ENCODE results near the gene SH3BP5.

SH3BP5 gene

DNA sequence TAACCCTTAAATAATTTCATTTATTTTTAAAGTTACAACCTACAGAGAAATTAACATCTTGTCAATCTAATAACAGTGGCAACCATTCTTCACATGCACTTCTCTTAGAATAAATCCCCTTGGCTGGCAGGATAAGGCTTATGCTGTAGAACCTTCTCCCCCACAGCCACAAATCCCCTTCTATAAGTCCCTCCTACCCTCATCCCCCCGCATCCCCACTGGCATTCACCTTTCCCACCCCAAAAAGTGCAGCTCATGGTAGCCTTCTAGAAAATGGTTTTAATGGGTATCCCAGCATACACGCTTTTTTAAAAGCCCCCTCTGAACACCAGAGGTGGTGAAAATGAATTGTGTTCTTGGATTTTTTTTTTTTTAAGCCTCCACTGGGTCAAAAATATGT lies 77.2 kb downstream of the SH3BP5 start:
- Mint-ChIP-seq H3K4me1 (ENCODE audit: low read depth) (peaks cover 5% of the 10 kb centered on the region), H3K36me3 (peaks cover 7% of the 10 kb centered on the region), H3K27me3 (no peaks in the 10 kb centered on the region), H3K9me3 (ENCODE audit: low read depth) (no peaks in the 10 kb centered on the region), H3K4me3 (no peak overlapping the region), H3K27ac (peak overlapping the region; percentile 78)

DNA sequence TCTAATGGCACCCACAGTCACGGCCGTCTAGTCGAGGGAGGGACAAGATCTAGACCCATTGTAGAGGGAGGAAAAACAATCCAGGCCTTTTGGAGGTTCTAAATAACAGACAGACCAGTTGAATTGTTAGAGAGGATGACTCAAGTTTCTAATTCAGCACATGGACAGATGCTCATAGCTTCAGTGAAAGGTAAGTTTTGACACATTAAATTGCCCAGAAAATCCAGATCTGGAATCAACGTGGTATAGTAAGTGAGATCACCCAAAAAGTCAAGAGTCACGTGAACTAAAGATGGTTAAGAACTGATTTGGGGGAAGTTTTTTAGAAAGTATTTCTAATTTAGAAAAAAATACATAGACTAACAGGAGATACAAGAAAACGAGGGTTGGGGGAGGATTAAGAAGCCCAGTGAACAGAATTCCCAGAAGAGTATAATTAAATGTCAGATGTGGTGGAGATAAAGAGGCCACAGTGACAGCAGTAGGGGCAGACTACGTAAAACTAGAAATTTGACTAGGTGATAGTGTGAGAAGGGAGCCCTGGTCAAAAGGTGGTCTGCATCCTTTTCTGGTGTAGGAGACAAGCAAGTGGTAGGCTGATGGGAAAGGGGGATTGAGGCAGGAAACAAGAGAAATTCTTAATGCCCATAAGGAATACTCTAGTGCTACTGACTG lies 79.2 kb downstream of the SH3BP5 start:
- no peak overlapping the region for H3K4me3 Mint-ChIP-seq
- H3K27me3 Mint-ChIP-seq: no peaks in the 10 kb centered on the region
- peak overlapping the region; percentile 79 for H3K27ac Mint-ChIP-seq
- H3K36me3 Mint-ChIP-seq: peaks cover 4% of the 10 kb centered on the region
- peaks cover 5% of the 10 kb centered on the region for H3K4me1 Mint-ChIP-seq (ENCODE audit: low read depth)
- H3K9me3 Mint-ChIP-seq (ENCODE audit: low read depth): no peaks in the 10 kb centered on the region

DNA sequence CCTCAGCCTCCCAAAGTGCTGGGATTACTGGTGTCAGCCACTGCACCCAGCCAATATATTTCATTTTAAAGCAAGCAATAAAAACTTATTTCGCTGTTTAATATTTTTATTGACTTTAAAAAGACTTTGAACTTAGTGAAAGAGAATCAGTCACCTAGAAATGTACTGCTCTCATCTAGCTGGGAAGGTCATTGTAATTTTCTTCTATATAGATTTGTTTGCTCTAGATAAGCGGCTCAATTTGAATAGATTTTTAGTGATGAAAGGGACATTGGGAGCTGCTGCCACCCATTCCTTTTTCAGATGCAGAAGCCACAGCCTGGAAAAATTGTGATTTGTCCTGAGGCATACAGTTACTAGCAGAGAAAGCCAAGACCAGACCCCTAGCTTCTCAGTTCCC lies 86.2 kb downstream of the SH3BP5 start:
- no peak overlapping the region for H3K27ac Mint-ChIP-seq
- H3K36me3 Mint-ChIP-seq: peaks cover 9% of the 10 kb centered on the region
- no peaks in the 10 kb centered on the region for H3K27me3 Mint-ChIP-seq
- H3K9me3 Mint-ChIP-seq (ENCODE audit: low read depth): no peaks in the 10 kb centered on the region
- no peak overlapping the region for H3K4me3 Mint-ChIP-seq
- no peaks in the 10 kb centered on the region for H3K4me1 Mint-ChIP-seq (ENCODE audit: low read depth)

DNA sequence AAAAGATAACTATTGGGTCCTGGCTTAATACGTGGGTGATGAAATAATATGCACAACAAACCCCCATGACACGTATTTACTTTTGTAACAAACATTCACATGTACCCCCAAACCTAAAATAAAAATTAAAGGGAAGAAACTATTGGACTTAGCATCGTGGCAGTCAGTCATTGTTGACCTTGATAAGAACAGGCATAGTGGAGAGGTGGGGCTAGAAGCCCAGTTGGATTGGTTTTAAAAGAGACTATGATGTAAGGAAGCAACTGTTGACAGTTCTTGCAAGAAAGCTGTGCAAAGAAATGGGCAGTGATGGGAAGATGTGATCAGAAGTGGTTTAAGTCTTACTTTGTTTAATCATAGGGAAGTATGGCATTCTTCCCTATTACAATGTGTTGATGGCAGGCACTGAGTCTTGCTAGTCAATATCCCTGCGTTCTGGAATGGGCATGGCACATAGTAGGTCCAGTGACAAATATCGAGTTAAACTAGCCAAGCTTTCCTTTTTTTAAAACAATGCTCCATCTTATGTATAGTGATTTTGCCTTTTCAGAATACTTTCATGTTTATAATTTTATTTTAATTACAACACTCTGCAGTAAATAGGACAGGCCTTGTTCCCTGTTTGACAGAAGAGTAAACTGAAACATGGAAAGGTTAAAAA lies 88.4 kb downstream of the SH3BP5 start:
- Mint-ChIP-seq H3K27me3 (no peaks in the 10 kb centered on the region), H3K27ac (no peak overlapping the region), H3K9me3 (ENCODE audit: low read depth) (no peaks in the 10 kb centered on the region), H3K36me3 (peaks cover 9% of the 10 kb centered on the region), H3K4me3 (no peak overlapping the region), H3K4me1 (ENCODE audit: low read depth) (no peaks in the 10 kb centered on the region)

DNA sequence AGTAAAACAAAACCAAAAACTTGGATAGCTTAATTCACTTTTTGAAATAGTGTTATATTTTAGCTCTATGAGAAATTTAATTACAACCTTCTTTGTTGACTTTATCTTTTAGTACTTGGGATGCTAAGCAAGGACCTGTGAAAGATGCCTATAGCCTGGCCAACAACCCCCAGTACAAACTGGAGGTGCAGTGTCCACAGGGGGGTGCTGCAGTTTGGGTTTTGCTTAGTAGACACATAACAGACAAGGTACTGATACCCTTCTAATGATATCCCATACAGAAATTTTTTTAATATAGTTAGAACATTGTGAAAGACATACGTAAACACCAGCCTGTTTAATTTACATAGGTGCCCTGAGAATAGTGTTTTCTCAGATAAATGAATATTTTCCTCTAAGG lies 91.0 kb downstream of the SH3BP5 start:
- Mint-ChIP-seq H3K27me3 (no peaks in the 10 kb centered on the region), H3K27ac (no peak overlapping the region), H3K4me1 (ENCODE audit: low read depth) (no peaks in the 10 kb centered on the region), H3K9me3 (ENCODE audit: low read depth) (no peaks in the 10 kb centered on the region), H3K4me3 (no peak overlapping the region), H3K36me3 (peaks cover 9% of the 10 kb centered on the region)

DNA sequence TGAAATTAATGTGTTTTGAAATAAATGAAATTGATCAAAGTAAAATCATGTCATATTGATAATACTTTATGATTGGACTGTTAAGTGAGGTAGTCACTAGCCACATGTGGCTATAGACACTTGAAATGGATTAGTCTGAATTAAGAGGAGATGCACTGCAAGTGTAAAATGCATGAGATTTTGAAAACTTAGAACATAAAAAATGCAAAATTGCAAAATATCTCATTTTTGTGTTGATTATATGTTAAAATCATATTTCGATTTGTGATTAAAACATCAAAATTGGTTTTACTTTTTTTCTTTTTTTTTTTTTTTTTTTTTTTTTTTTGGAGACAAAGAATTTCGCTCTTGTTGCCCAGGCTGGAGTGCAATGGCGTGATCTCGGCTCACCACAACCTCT lies 103.1 kb downstream of the SH3BP5 start:
- Mint-ChIP-seq H3K27me3 (no peaks in the 10 kb centered on the region), H3K27ac (no peak overlapping the region), H3K9me3 (ENCODE audit: low read depth) (no peaks in the 10 kb centered on the region), H3K4me1 (ENCODE audit: low read depth) (no peaks in the 10 kb centered on the region), H3K4me3 (no peak overlapping the region), H3K36me3 (peaks cover 4% of the 10 kb centered on the region)

DNA sequence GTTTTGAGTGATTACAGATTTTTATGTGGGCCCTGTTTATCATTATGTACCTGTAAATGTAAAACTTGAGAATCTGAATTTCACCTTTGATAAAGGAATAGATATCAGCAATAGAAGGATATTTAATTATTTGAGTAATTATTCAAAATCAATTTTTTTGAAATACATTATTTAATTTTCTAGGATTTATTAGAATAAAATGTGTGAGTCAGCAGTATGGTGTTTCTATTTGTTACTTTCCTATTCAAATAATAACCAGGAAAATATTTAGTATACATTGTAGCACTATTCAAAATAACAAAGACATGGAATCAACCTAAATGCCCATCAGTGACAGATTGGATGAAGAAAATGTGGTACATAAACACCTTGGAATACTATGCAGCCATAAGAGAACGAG lies 104.2 kb downstream of the SH3BP5 start:
- Mint-ChIP-seq H3K4me1 (ENCODE audit: low read depth) (no peaks in the 10 kb centered on the region), H3K36me3 (peaks cover 4% of the 10 kb centered on the region), H3K4me3 (no peak overlapping the region), H3K27me3 (no peaks in the 10 kb centered on the region), H3K27ac (no peak overlapping the region), H3K9me3 (ENCODE audit: low read depth) (no peaks in the 10 kb centered on the region)

DNA sequence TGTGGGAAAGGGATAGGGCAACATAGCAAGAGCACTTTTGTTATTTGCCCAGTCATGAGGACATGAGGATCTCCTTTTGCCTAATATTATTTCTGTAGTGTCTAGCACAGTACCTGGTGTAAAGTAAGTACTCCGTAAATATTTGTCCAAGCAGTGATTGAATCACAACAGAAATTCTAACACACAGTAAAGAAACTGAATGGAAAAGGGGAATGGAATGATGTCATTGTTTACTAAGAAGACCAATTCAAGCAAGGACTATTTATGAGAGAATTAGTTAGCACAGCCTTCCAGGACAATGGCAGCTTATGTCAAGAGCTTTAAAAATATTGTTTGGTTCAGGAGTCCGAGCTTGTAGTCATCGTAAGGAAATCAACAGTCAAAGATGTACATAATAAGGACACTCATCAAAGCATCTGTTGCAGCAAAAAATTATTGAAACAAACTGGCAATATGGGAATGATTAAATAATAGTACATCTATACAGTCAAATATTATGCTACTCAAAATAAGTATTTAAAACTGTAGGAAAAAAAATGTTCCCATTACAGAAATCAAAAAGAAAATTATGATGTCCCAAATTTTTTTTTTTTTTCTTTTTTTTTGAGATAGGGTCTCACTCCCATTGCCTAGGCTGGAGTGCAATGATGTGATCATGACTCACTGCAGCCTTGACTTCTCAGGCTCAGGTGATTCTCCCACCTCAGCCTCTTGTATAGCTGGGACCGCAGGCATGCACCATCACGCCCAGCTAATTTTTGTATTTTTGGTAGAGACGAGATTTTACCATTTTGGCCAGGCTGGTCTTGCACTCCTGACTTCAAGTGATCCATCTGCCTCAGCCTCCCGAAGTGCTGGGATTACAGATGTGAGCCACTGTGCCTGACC lies 108.5 kb downstream of the SH3BP5 start:
- H3K36me3 Mint-ChIP-seq: peaks cover 12% of the 10 kb centered on the region
- H3K4me3 Mint-ChIP-seq: no peak overlapping the region
- no peaks in the 10 kb centered on the region for H3K9me3 Mint-ChIP-seq (ENCODE audit: low read depth)
- H3K4me1 Mint-ChIP-seq (ENCODE audit: low read depth): peaks cover 3% of the 10 kb centered on the region
- no peaks in the 10 kb centered on the region for H3K27me3 Mint-ChIP-seq
- H3K27ac Mint-ChIP-seq: no peak overlapping the region

DNA sequence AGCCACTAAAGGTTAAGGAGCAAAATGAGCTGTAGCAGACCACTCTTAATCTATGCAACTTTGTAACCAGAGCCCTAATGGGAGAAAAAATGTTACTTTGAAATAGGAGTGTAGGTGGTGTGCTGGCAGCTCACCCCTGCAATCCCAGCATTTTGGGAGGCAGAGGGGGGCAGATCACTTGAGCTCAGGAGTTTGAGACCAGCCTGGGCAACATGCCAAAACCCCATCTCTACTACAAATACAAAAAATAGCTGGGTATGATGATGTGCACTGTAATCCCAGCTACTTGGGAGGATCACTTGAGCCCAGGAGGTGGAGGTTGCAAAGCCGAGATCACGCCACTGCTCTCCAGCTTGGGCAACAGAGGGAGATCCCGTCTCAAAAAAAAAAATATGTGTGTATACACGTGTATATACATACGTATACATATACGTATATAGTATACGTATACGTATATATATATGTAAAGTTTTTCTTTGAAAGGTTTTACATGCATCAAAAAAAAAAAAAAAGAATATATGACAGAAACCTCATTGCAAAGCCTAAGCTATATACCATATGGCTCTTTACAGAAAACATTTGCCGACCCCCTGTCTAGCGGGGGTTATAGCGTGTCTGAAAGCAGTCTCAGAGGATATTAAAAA lies 110.7 kb downstream of the SH3BP5 start:
- Mint-ChIP-seq H3K27me3 (no peaks in the 10 kb centered on the region), H3K27ac (no peak overlapping the region), H3K9me3 (ENCODE audit: low read depth) (no peaks in the 10 kb centered on the region), H3K4me3 (no peak overlapping the region), H3K4me1 (ENCODE audit: low read depth) (peaks cover 15% of the 10 kb centered on the region), H3K36me3 (peaks cover 16% of the 10 kb centered on the region)

DNA sequence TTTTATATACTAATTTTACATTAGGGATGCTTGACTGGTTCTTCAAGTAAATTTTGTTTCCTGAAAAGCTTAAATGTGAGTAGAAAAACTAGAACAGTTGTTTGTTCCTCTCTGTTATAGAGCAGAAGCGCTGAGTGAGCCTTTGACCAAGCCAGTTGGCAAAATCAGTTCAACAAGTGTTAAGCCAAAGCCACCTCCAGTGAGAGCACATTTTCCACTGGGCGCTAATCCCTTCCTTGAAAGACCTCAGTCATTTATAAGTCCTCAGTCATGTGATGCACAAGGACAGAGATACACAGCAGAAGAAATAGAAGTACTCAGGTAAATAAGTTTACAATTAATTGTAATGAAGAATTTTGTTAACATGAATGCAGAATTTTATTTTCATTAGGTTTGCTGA lies 111.7 kb downstream of the SH3BP5 start:
- Mint-ChIP-seq H3K4me1 (ENCODE audit: low read depth) (peaks cover 18% of the 10 kb centered on the region), H3K36me3 (peaks cover 16% of the 10 kb centered on the region), H3K27ac (no peak overlapping the region), H3K27me3 (no peaks in the 10 kb centered on the region), H3K9me3 (ENCODE audit: low read depth) (no peaks in the 10 kb centered on the region), H3K4me3 (no peak overlapping the region)

DNA sequence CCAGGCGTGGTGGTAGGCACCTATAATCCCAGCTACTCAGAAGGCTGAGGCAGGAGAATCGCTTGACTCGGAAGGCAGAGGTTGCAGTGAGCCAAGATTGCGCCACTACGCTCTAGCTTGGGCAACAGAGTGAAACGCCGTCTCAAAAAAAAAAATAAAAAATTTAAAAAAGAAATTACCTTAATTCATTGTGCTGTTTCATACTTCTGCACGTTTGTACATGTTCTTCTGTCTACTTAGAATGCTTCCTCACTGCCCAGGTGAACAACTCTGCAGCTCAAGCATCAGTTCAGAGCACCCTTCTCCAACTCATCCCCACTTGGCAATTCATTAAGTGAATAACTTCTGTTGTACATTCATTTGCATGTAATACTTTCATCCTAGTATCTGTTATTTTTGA lies 112.3 kb downstream of the SH3BP5 start:
- H3K27ac Mint-ChIP-seq: no peak overlapping the region
- no peaks in the 10 kb centered on the region for H3K27me3 Mint-ChIP-seq
- no peak overlapping the region for H3K4me3 Mint-ChIP-seq
- H3K9me3 Mint-ChIP-seq (ENCODE audit: low read depth): no peaks in the 10 kb centered on the region
- peaks cover 19% of the 10 kb centered on the region for H3K4me1 Mint-ChIP-seq (ENCODE audit: low read depth)
- H3K36me3 Mint-ChIP-seq: peaks cover 16% of the 10 kb centered on the region

DNA sequence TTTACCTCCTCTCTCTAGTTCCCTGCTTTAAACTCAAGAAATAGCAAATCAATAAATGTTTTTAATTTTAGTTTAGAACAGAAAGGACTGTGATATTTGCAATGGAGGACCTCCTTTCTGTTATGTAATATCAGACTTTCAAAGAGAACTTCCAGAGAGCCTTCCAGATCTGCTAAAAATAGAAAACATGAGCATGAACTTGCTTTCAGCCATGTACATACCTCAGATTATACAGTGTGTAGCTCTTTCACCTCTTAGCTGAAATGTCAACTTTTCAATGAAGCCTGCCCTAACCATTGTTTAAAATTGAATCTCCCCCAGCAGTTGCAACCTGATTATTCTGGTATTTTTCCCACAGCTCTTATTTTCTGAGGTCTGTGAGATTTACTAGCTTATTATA lies 113.7 kb downstream of the SH3BP5 start:
- H3K27me3 Mint-ChIP-seq: no peaks in the 10 kb centered on the region
- H3K4me1 Mint-ChIP-seq (ENCODE audit: low read depth): peaks cover 19% of the 10 kb centered on the region
- no peak overlapping the region for H3K27ac Mint-ChIP-seq
- H3K9me3 Mint-ChIP-seq (ENCODE audit: low read depth): no peaks in the 10 kb centered on the region
- H3K4me3 Mint-ChIP-seq: no peak overlapping the region
- peaks cover 16% of the 10 kb centered on the region for H3K36me3 Mint-ChIP-seq

DNA sequence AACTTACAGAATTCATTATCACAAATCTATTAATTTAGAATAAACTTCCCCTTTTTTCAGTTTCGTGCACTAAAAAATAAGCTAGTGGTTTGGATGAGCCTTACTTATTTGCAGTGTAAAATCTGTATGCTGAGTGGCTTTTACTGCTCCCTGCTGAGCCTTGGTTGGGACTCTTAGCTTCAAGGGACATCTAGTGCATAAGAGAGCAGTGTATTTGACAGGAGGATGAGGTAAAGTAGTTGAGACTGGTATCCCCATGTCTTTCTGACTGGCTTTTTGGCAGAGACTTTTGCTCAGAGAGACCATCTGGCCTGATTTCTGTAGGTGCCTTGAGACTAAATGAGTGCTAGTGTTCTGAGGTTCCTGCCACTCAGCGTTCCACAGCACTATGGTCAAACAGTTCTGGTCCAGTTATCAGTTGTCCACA lies 114.5 kb downstream of the SH3BP5 start:
- peaks cover 20% of the 10 kb centered on the region for H3K36me3 Mint-ChIP-seq
- no peak overlapping the region for H3K4me3 Mint-ChIP-seq

DNA sequence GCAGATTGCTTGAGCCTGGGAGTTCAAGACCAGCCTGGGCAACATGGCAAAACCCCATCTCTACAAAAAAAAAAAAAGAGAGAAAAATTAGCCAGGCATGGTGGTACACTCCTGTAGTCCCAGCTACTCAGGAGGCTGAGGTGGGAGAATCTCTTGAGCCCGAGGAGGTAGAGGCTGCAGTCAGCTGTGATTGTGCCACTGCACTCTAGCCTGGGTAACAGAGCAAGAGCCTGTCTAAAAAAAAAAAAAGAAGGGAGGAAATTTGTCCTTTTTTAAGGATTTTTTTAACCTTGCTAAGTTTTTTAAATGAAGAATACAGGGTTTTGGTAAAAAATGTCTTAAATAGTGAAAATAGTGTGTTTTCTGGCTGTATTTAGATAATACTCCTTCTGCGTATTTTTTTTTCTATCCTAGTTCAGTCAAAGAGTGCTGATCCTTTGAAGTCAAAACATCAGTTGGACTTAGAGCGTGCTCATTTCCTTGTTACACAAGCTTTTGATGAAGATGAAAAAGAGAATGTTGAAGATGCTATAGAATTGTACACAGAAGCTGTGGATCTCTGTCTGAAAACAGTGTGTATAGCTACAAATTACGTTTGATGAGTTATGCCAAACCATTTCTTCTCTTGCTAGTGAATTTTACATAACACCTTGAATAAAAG lies 115.2 kb downstream of the SH3BP5 start:
- Mint-ChIP-seq H3K4me3 (no peak overlapping the region), H3K27me3 (no peaks in the 10 kb centered on the region), H3K4me1 (ENCODE audit: low read depth) (peaks cover 27% of the 10 kb centered on the region), H3K9me3 (ENCODE audit: low read depth) (no peaks in the 10 kb centered on the region), H3K36me3 (peaks cover 22% of the 10 kb centered on the region), H3K27ac (peak overlapping the region; percentile 68)

More for the DNA sequence above, 114.5 kb downstream of the SH3BP5 start:
- Mint-ChIP-seq H3K9me3 (ENCODE audit: low read depth) (no peaks in the 10 kb centered on the region), H3K27me3 (no peaks in the 10 kb centered on the region), H3K4me1 (ENCODE audit: low read depth) (peaks cover 21% of the 10 kb centered on the region), H3K27ac (peak overlapping the region; percentile 50)

All from activated naive CD8-positive, alpha-beta T cell (primary cell).